DLD1 (cell line): Measurements from ENCODE around the gene POM121.
"Not testable (repeated sequence)": the region's sequence is repeated elsewhere in the genome, so short reads cannot be mapped to it uniquely, and the experiment has no call there.

Experiments
- in situ Hi-C: cut with HindIII; loops from 2 replicates; pipeline ENCODE4 v1.10.0; 2017; ENCODE audit warnings: low sequenced_read_pairs

Gene POM121

GRCh38 chr7:72924733-72925545 lies at the start of gene POM121:
POM121 (plus strand) TSS chr7:72925095; CDS start chr7:72925122, 27 bp downstream.
- in situ Hi-C loops: no loop called here

- in situ Hi-C loops: not testable (repeated sequence)
These were observed 45.7 kb upstream of the POM121 start for GRCh38 chr7:72879079-72879736.

- in situ Hi-C loops: not testable (repeated sequence)
These were observed 45.1 kb upstream of the POM121 start for GRCh38 chr7:72879737-72880215.

- in situ Hi-C loops: not testable (repeated sequence)
These were observed 33.1 kb upstream of the POM121 start for GRCh38 chr7:72891750-72892149.

GRCh38 chr7:72904740-72905139 lies 20.2 kb upstream of the POM121 start:
- in situ Hi-C loops: not testable (repeated sequence)

GRCh38 chr7:72908422-72908821 lies 16.5 kb upstream of the POM121 start:
- in situ Hi-C loops: not testable (repeated sequence)

GRCh38 chr7:72911395-72911794 lies 13.5 kb upstream of the POM121 start:
- in situ Hi-C loops: not testable (repeated sequence)

GRCh38 chr7:72913750-72914149 lies 11.1 kb upstream of the POM121 start:
- in situ Hi-C loops: not testable (repeated sequence)

- in situ Hi-C loops: not testable (repeated sequence)
These were observed 10.0 kb upstream of the POM121 start for GRCh38 chr7:72914756-72915525.

GRCh38 chr7:72919256-72919775 lies 5.6 kb upstream of the POM121 start:
- in situ Hi-C loops: no loop called here

- in situ Hi-C loops: no loop called here
These were observed 536 bp upstream of the POM121 start for GRCh38 chr7:72924386-72924732.

- in situ Hi-C loops: no loop called here
These were observed 738 bp downstream of the POM121 start for GRCh38 chr7:72925546-72926120.

- in situ Hi-C loops: not testable (repeated sequence)
These were observed 2.9 kb downstream of the POM121 start for GRCh38 chr7:72927791-72928190.

GRCh38 chr7:72928216-72928615 lies 3.3 kb downstream of the POM121 start:
- in situ Hi-C loops: not testable (repeated sequence)

GRCh38 chr7:72942022-72942705 lies 17.3 kb downstream of the POM121 start:
- in situ Hi-C loops: not testable (repeated sequence)

- in situ Hi-C loops: not testable (repeated sequence)
These were observed 18.1 kb downstream of the POM121 start for GRCh38 chr7:72942956-72943355.

GRCh38 chr7:72944937-72945336 lies 20.0 kb downstream of the POM121 start:
- in situ Hi-C loops: not testable (repeated sequence)

GRCh38 chr7:72945597-72945996 lies 20.7 kb downstream of the POM121 start:
- in situ Hi-C loops: not testable (repeated sequence)

GRCh38 chr7:72946130-72946745 lies 21.3 kb downstream of the POM121 start:
- in situ Hi-C loops: not testable (repeated sequence)

GRCh38 chr7:72948714-72949113 lies 23.8 kb downstream of the POM121 start:
- in situ Hi-C loops: not testable (repeated sequence)
